ENCODE measurements around the gene TUSC2. TPM values are rescaled to one million over a fixed set of nuclear protein-coding genes. Genes with fewer than 3 reads are reported as not detected.
A peak's percentile ranks its signal among the peaks of the same experiment; 100 is the strongest.

TUSC2 gene
- total and polyA plus RNA-seq, 2 of the 13 experiments (the other 11 are each of a cell fraction or from before 2014, with no cell fraction given), result 36.7 to 39.1 TPM

DNA sequence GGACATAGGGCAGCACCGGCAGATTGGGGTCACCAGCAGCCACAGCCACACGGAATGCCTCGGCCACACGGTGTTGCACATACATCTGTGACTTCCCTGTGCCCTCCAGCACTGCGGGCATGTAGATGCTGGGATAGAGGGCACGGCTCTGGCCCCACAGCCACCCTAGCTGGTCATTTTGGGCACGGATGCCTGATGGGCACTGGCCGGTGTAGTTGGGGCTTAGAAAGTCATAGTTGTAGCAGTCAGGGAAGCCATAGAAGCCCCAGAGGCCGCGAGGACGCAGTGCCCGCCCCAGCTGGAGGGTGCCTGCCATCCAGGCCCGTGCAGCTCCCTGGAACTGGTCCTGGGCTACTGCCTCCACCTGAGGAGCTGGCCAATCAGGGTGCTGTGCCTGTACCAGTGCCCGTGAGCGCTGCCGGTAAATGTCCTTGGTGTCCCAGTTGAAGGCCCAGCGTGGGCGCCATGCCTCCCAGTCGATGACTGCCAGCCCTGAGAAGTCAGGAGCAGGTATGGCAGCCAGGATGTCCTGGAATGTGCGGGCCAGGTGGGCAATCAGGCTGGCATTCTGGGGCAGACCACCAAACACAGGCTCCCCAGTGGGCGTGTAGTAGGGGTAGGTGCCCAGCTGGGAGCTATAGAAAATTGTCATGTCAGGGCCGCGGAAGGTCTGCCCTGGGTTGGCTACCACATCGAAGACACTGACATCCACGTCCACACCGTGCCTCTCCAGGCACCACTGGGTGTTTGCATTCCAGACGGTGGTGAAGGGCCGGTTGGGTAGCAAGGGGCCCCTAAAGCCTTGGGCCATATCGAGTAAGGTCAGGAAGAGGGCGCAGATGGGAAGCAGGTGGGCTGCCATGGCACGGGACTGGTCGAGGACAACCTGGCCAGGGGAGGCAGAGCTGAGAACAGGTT, 25.7 kb downstream of the TUSC2 start (continued):
- TF ChIP-seq ZNF253 (CRISPR knock-in tag; IDR thresholded peaks at IDR 0.05; ENCODE audit: borderline replicate concordance) (0 out of 2 replicates have a peak, but pooled peaks have one; percentile 19), CBX1 (IDR thresholded peaks at IDR 0.05; ENCODE audit: low read depth) (no peak), FOXP1 (IDR thresholded peaks at IDR 0.05) (no peak), FOXP1 (CRISPR knock-in tag; IDR thresholded peaks at IDR 0.05) (no peak), KLF11 (CRISPR knock-in tag; IDR thresholded peaks at IDR 0.05) (no peak), HES4 (CRISPR knock-in tag; IDR thresholded peaks at IDR 0.05; ENCODE audit: borderline replicate concordance) (no peak), ZNF768 (CRISPR knock-in tag; IDR thresholded peaks at IDR 0.05) (no peak), STAT5B (CRISPR knock-in tag; IDR thresholded peaks at IDR 0.05) (no peak), ZNF143 (CRISPR knock-in tag; IDR thresholded peaks at IDR 0.05) (no peak), ADNP (CRISPR knock-in tag; IDR thresholded peaks at IDR 0.05) (no peak), SNAPC4 (CRISPR knock-in tag; IDR thresholded peaks at IDR 0.05) (no peak), ZNF607 (CRISPR knock-in tag; IDR thresholded peaks at IDR 0.05; ENCODE audit: borderline replicate concordance) (peak; percentile 9; the same call in 1 of the 2 replicates), DBP (CRISPR knock-in tag; IDR thresholded peaks at IDR 0.05; ENCODE audit: not compliant biosample characterization) (no peak), ZNF30 (CRISPR knock-in tag; IDR thresholded peaks at IDR 0.05) (no peak), HMG20B (CRISPR knock-in tag; conservative IDR thresholded peaks at IDR 0.05) (no peak), MBD4 (IDR thresholded peaks at IDR 0.05; ENCODE audit: borderline replicate concordance, low read length) (no peak), ARNT (IDR thresholded peaks at IDR 0.05) (no peak), ZKSCAN5 (CRISPR knock-in tag; IDR thresholded peaks at IDR 0.05) (0 out of 2 replicates have a peak, but pooled peaks have one; percentile 52), TCF7L2 (IDR thresholded peaks at IDR 0.05; ENCODE audit: low read depth, low read length) (no peak), MED1 (CRISPR knock-in tag; IDR thresholded peaks at IDR 0.05) (no peak), ZNF878 (CRISPR knock-in tag; IDR thresholded peaks at IDR 0.05) (peak; percentile 78), PLRG1 (conservative IDR thresholded peaks at IDR 0.05) (no peak), SALL2 (CRISPR knock-in tag; IDR thresholded peaks at IDR 0.05) (peak; percentile 13; the same call in 1 of the 2 replicates)
- TF ChIP-seq, protein P1, sequence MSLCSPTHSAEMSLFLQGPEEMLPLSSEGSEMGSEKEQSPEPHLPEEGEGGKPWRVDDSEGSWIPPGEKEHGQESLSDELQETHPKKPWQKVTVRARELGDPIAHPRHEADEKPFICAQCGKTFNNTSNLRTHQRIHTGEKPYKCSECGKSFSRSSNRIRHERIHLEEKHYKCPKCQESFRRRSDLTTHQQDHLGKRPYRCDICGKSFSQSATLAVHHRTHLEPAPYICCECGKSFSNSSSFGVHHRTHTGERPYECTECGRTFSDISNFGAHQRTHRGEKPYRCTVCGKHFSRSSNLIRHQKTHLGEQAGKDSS (CRISPR knock-in tag; IDR thresholded peaks at IDR 0.05; ENCODE audit: borderline replicate concordance, low read depth), result no peak
- TF ChIP-seq, protein P2, sequence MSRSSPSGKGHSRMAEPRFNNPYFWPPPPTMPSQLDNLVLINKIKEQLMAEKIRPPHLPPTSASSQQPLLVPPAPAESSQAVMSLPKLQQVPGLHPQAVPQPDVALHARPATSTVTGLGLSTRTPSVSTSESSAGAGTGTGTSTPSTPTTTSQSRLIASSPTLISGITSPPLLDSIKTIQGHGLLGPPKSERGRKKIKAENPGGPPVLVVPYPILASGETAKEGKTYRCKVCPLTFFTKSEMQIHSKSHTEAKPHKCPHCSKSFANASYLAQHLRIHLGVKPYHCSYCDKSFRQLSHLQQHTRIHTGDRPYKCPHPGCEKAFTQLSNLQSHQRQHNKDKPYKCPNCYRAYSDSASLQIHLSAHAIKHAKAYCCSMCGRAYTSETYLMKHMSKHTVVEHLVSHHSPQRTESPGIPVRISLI (CRISPR knock-in tag; IDR thresholded peaks at IDR 0.05; ENCODE audit: borderline replicate concordance), result no peak

All from HepG2 (cell line).